ENCODE data around the gene KAT2B. TPM values are rescaled to one million over a fixed set of nuclear protein-coding genes. Genes with fewer than 3 reads are reported as not detected.
A peak's percentile ranks its signal among the peaks of the same experiment; 100 is the strongest.

Gene KAT2B
- total RNA-seq, 1 experiment from 2014 or later = 0.61 TPM

DNA sequence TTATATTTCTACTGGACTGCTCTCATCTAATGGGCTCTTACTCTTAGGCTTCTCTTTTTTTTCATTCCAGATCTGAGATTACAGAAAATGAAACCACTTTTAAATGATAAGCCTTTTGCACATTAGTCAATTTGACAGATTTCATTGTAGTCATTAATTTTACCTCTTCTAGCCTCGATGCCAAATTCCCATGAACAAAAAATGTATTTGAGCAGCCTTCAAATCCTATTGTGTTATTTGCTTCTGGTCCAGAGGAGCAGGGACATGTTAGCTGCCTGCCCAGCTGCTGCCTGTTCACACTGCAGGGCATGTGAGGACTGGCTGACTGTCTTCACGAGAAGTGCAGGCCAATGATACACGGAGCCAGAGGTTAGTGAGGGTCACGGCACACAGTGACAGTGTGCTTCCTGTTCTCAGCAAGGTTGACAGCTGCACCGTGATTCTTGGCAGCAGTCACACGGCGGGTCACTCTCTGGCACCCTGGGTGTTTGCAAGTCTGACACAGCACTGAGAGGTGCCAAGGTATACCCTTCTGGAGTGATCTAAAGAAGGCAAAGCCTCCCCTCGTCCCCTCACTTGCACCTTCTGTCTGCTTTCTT lies 40.8 kb downstream of the KAT2B start:
- DNase-seq (ENCODE audit: low spot score) = peak; percentile 46
- in situ Hi-C loops (cut with HindIII; ENCODE audit: low sequenced_read_pairs) = no loop called here

DNA sequence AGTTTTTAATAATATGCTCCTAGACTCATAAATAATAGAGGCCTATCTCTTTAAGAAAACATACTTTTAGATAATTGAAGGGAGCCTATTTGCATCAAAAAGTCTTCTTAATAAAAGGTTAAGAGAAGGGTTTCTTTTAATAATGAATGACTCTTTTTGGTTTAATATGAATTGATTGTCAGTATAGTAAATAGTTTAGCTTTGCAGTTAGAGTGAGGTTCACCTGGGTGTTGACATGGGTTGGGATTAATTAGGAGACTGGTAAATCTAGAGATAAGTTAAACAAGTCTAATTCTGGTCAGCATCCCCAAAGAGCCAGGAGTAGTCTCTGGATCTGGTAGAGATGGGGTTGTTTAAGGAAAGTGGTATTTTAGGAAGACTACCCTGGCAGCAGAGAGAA lies 43.0 kb downstream of the KAT2B start:
- DNase-seq (ENCODE audit: low spot score) = no peak
- in situ Hi-C loops (cut with HindIII; ENCODE audit: low sequenced_read_pairs) = no loop called here

DNA sequence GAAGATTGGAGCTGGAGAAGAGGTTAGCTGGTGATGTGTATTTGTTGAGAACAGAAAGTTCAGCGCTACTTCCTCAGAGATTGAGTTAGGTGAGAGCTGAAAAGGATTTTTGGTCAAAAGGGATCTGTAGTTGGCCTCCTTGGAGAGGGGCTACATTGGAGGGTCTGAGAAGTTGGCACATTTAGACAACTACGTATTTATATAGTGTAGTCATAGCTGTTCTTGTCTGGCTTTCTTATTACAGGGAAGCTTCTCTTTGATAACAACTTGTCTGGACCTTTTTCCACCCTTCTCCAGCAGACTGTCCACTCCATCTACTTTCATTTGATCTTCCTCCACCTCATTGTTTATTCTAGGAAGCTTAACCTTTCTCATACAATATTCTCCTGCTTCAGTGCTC lies 43.7 kb downstream of the KAT2B start:
- in situ Hi-C loops (cut with HindIII; ENCODE audit: low sequenced_read_pairs) = no loop called here
- DNase-seq (ENCODE audit: low spot score) = no peak

DNA sequence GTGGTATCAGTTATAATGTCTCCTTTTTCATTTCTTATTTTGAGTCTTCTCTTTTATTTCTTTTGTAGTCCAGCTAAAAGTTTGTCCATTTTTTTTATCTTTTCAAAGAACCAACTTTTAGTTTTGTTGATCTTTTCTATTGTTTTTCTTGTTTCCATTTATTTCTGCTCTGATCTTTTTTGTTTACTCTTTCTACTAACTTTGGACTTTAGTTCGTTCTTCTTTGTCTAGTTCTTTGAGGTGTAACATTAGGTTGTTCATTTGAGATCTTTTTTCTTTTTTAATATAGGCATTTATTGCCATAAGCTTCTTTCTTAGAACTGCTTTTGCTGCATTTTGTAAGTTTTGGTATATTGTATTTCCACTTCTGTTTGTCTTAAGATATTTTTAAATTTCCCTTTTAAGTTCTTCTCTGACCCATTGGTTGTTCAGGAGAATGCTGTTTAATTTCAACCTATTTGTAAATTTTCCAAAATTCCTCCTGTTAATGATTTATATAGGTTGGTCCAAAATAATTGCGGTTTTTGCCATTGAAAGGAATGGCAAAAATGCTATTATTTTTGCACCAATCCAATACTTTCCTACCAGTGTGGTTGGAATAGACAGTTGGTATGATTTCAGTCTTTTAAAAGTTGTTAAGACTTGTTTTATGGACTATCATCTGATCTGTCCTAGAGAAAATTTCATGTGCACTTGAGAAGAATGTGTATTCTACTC lies 51.2 kb downstream of the KAT2B start:
- no peak for DNase-seq (ENCODE audit: low spot score)
- in situ Hi-C loops (cut with HindIII; ENCODE audit: low sequenced_read_pairs) = no loop called here

DNA sequence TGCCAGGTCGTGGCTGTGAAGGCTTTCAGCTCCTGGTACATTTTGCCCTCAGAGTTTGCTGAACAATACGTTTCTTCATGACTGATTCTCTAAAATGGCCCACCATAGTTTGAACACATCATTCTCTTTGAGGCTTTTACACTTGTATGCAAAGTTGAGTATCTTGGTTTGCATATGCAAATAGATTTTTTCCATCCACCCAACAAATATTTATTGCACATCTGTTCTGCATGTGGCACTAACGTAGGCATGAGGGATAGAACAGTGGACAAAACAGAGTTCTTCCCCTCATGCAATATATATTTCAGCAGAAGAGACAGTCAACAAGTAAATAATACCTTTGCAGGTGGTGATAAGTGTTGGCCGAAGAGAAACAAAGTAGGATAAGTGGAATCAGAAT lies 55.2 kb downstream of the KAT2B start:
- in situ Hi-C loops (cut with HindIII; ENCODE audit: low sequenced_read_pairs) = no loop called here
- no peak for DNase-seq (ENCODE audit: low spot score)

DNA sequence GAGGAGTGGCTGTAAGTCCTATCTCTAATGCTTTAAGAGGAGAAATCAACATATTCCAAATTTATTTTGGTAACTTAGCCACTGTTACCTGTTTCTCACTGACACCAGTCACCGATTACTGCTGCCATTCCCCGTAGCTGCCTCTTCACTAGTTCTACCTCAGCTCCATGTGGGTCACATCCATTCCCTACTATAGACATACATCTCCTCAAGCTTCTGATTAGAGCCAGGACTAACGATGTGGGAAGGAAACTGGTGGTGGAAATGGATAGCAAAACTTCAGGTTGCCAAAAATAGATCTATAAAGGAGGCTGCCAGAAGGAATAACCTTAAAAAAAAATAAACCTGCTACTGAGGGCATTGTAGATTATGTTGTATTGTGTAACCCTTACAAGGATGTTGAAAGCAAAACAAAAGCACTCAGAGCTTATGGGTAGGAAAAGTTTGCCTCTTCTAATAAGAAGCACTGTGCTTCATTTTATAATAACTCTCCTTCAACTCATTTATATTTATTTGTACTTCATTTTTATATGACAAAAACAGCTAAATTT lies 56.0 kb downstream of the KAT2B start:
- in situ Hi-C loops (cut with HindIII; ENCODE audit: low sequenced_read_pairs) = no loop called here
- DNase-seq (ENCODE audit: low spot score) = no peak

DNA sequence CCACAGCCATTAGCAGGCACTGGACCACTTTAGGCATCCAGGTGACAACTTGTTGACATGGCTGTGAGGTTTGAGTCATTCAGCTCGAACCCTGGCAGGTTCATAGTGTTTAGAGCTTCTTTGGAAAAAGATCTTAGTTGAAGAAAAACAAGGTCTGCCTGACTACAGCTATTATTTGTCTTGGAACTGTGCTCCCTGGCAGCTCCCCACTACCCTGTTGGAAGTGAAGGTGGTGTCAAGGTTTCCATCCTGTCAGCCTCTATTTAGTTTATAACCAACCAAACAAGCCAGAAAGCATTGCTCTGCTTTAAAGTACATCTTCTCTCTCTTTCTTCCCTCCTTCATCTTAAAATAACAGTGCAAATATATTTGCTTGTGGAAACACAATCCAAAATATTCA lies 56.8 kb downstream of the KAT2B start:
- no peak for DNase-seq (ENCODE audit: low spot score)
- in situ Hi-C loops (cut with HindIII; ENCODE audit: low sequenced_read_pairs) = no loop called here

DNA sequence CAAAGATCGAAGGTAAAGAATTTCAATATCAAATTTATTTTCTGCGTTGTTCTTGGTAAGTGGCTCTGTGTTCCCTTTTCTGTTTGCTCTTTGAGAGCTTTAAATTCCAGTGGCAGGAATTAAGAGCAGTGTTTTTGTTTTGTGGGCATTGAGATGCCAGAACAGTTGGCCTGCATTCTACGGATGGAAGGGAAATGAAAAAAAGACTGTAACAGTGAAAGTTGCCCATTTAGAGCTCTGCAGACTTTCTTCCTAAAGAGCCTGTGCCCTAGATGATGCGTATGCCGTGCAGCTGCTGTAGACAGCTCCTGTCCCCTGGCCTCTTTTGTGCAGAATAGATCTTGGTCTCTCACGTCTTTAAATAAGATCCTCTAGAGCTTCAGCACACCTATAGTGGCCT lies 58.8 kb downstream of the KAT2B start:
- in situ Hi-C loops (cut with HindIII; ENCODE audit: low sequenced_read_pairs) = no loop called here
- DNase-seq (ENCODE audit: low spot score) = no peak

DNA sequence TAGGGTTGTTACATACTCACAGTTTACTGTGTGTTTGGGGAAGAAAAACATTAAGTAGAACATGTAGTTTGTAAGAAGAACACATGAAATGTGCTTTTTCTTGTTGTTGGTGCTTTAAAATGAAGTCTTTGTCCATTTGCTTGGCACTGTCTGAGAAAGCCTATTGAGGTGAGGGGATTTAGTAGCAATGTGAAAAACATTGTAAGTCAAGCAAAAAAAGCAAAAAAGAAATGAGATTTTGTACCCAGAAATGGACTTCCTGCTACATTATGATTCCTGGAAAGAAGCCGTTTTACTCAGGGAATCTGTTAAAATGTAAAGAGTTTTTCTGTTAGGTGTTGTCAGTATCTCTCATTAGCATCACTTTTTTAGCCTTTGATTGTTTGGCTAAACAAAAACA lies 59.9 kb downstream of the KAT2B start:
- no peak for DNase-seq (ENCODE audit: low spot score)
- in situ Hi-C loops (cut with HindIII; ENCODE audit: low sequenced_read_pairs) = no loop called here

DNA sequence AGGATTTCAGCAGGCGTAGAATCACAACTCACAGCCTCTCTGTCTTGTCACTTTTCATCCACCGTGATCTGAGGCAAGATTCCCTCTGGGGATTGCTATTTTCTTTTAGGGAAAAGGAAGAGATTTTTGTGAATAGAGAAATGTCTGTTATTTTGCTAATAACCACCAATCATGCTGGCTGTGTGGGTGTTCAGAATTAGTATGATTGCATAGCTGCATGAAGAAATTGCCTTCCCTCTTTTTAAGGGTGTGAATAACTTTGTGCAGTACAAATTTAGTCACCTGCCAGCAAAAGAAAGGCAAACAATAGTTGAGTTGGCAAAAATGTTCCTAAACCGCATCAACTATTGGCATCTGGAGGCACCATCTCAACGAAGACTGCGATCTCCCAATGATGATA lies 60.8 kb downstream of the KAT2B start:
- in situ Hi-C loops (cut with HindIII; ENCODE audit: low sequenced_read_pairs) = no loop called here
- no peak for DNase-seq (ENCODE audit: low spot score)

DNA sequence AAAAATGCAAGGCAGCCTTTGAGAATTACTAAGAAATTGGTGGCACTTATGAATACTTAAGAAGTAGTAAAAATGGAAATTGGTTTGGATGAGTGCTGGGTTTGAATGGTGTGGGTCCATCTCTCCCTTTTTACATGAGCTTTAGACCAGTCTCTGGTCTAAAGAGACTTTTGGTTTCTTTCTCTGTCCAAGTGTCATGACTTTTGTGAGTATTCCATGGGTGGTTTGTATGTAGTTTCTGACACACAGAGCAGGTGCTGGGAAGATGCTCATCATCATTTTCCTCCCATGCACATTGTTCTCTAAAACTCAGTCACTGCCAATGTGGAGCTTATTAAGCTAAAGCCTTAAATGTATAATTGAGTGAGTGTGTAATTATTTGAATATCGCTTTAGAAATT lies 63.5 kb downstream of the KAT2B start:
- in situ Hi-C loops (cut with HindIII; ENCODE audit: low sequenced_read_pairs) = no loop called here
- no peak for DNase-seq (ENCODE audit: low spot score)

DNA sequence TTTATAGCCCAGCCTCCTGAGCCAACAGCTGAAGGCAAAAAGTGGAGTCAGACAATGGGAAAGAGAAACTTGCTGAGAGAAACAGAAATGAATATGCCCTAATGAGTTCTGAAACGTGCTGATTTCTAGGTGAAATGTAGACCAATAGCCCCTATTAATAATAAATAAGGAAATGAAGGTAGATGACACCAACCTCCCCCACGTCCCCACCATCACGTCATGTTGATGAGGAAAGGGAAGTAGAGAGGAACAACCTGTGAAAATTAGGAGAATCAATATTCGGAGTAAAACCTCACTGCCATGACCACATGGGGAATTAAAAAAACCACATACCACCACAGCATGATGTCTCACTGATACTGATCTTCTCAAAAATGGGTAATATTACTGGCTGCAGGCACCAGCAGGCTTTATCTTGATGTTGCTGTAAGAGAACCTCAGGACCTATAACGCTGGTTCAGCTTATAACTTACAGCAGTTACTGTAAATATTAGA lies 64.0 kb downstream of the KAT2B start:
- DNase-seq (ENCODE audit: low spot score) = no peak
- in situ Hi-C loops (cut with HindIII; ENCODE audit: low sequenced_read_pairs) = no loop called here

DNA sequence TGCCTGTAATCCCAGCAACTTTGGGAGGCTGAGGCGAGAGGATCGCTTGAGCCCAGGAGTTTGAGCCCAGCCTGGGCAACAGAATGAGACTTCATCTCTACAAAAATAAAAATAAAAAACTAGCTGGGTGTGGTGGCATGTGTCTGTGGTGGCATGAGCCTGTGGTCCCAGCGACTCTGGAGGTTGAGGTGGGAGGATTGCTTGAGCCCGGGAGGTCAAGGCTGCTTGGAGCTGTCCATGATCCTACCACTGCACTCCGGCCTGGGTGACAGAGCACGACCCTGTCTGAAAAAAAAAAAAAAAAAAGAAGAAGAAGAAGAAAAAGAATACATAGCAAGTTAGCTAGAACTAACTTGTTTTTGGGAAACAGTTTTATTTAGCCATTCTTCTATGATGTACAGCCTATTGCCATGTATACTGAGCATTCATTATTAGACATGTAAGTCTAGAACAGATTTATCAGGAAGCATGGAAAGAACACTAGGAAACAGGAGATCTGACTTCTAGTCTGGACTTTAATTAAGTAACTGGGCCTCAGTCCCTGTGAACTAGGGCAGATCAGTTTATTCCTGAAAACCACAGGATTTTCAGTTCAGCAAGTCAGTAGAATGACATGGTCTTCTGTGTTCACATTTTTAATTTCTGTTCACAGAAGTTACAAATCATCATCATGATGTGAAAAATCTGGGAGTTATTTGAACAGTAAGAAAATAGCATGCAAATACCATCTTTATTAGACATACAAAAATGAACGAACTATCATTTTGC lies 65.5 kb downstream of the KAT2B start:
- no peak for DNase-seq (ENCODE audit: low spot score)
- in situ Hi-C loops (cut with HindIII; ENCODE audit: low sequenced_read_pairs) = no loop called here

DNA sequence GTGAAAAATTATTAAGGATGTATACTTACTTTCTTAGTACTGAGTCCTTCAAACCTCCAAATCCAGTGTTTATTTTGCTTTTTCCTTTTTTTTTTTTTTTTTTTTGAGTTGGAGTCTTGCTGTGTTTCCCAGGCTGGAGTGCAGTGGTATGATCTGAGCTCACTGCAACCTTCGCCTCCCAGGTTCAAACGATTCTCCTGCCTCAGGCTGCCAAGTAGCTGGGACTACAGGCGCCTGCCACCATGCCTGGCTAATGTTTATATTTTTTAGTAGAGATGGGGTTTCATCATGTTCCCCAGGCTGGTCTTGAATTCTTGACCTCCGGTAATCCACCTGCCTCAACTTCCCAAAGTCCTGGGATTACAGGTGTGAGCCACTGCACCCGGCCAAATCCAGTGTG lies 67.5 kb downstream of the KAT2B start:
- in situ Hi-C loops (cut with HindIII; ENCODE audit: low sequenced_read_pairs) = no loop called here
- DNase-seq (ENCODE audit: low spot score) = no peak

DNA sequence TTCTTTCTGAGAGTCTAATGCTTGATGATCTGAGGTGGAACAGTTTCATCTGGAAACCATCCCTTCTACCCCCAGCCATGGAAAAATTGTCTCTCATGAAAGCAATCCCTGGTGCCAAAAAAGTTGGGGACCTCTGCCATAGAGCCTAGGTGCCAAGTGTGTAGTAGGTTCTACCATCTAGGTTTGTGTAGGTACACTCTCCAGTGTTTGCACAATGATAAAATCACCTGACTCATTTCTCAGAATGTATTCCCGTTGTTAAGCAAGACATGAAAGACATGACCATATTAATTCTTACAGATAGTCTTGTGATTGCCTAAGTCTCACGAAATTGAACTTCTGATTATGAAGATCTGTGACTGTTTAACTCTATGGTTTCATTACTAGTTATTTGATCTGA lies 68.6 kb downstream of the KAT2B start:
- in situ Hi-C loops (cut with HindIII; ENCODE audit: low sequenced_read_pairs) = no loop called here
- no peak for DNase-seq (ENCODE audit: low spot score)

DNA sequence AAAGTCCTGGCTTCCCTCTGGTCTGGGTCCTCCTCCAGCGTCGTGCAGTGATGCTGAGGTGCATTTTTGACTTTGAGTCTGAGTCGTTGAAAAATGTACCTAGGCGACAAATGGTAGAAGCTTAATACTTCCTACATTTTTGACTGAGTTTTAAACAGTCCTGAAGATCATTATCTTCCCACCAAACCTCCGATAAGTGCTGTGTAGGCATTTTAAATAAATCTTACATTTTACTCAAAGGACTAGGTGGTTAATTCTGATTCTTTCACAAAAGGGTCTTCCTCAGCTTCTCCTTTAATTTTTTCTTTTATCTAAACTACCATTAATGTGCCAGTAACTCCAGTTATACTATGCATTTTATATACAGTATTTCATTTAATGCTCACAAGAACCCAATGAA lies 70.6 kb downstream of the KAT2B start:
- DNase-seq (ENCODE audit: low spot score) = no peak
- in situ Hi-C loops (cut with HindIII; ENCODE audit: low sequenced_read_pairs) = no loop called here

DNA sequence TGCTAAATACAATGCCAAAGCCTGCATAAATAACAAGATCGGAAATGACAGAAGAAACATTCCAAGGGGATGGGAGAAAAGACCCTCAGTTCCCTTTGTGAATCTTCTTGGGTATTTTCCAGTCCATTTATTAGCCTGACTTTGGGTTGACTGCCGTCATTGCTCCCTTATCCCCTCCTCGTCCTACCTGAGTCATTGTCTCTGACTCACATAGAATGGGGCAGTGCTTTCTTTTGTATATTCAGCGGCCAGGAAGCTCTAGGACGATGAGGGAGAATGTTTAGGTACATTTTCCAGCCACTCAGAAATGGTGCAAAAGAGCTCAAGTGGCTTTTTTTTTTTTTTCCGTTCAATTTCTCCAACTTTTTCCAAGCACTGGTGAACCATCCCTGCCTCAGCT lies 71.6 kb downstream of the KAT2B start:
- DNase-seq (ENCODE audit: low spot score) = no peak
- in situ Hi-C loops (cut with HindIII; ENCODE audit: low sequenced_read_pairs) = no loop called here

DNA sequence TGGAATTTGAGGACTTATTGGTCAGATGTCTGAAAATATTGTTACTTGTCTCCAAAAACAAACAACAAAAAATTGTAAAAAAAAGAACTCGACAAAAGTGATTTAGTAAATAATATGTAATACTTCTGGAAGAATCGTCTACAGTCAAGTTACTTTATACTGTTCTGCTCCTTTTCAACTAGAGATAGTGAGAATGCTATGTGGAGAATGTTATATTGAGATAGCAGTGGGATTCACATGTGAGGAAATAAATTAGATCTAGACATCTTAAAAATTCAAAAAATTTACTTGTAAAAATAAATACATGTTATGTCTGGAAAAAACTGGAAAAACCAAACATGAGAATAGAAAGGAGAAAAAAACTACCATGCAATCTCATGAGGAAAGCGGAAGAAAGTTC lies 80.8 kb downstream of the KAT2B start:
- in situ Hi-C loops (cut with HindIII; ENCODE audit: low sequenced_read_pairs) = no loop called here
- no peak for DNase-seq (ENCODE audit: low spot score)

DNA sequence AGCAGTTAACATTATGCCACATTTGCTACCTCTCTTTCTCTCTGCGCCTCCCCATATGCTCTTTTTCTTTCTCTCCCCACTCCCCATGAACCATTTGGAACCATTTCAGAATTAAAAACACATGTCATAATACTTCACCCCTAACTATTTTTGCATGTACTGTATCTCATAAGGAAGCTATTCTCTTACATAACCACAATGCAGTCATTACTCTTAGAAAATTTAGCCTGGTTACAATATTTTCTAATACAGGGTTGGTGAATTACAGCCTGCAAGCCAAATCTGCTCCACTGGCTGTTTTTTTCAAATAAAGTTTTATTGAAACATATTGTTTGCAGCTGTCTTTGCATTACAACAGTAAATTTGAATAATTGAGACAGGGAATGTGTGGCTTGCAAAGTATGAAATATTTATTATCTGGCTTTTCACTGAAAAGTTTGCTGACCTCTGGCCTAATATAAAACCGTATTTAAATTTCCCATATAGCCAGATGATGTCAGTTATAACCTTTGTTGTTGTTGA lies 82.9 kb downstream of the KAT2B start:
- in situ Hi-C loops (cut with HindIII; ENCODE audit: low sequenced_read_pairs) = no loop called here
- no peak for DNase-seq (ENCODE audit: low spot score)

DNA sequence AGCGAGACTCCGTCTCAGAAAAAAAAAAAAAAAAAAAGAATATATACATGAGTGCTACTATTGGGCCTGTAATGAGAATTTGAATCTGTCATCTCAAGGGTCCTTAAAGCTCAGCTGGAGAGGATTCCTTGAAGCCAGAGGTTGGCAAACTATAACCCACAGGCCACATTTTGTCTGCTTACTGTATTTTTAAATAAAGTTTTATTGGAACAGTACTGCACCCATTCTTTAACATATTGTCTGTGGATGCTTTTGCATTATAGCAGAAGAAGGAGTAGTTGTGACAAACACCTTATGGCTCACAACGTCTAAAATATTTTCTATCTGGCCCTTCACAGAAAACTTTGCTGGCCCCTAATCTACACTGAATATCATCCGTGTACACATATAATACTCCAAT lies 85.0 kb downstream of the KAT2B start:
- in situ Hi-C loops (cut with HindIII; ENCODE audit: low sequenced_read_pairs) = no loop called here

More for the DNA sequence above, 85.0 kb downstream of the KAT2B start:
- DNase-seq (ENCODE audit: low spot score) = no peak

Data from G401 (cell line).